Measurements from ENCODE around the gene TMEM260.

TMEM260 gene

DNA sequence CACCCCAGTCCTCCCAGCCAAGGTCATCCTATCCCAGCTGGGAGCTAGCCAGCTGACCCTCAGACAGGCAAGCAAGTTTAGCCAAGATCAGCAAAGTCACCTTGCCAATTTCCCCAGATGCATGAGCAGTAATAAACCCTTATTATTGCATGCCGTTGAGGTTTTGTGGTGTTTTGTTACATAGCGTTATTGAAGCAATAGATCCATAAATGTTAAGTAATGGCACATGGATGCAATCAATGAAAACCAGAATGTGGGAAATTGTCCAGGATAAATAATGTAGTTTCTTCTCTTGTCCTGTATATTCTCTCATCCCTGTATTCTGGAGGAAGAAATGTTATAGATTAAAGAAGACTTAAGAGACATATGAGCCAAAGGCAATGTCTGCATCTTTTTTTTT, 18.0 kb upstream of the TMEM260 start:
- ATAC-seq, result no peak
- TF ChIP-seq ZFP3 (CRISPR knock-in tag; IDR thresholded peaks at IDR 0.05), result no peak

- no peak for TF ChIP-seq ISL1 (CRISPR knock-in tag; IDR thresholded peaks at IDR 0.05)
- no peak for TF ChIP-seq TOX (CRISPR knock-in tag; IDR thresholded peaks at IDR 0.05; ENCODE audit: borderline replicate concordance)
- TF ChIP-seq ESRRG (CRISPR knock-in tag; IDR thresholded peaks at IDR 0.05), result no peak
- no peak for TF ChIP-seq ZFP3 (CRISPR knock-in tag; IDR thresholded peaks at IDR 0.05)
- ATAC-seq, result no peak
These were observed 16.7 kb upstream of the TMEM260 start for GRCh38 chr14:56562883-56563282.

DNA sequence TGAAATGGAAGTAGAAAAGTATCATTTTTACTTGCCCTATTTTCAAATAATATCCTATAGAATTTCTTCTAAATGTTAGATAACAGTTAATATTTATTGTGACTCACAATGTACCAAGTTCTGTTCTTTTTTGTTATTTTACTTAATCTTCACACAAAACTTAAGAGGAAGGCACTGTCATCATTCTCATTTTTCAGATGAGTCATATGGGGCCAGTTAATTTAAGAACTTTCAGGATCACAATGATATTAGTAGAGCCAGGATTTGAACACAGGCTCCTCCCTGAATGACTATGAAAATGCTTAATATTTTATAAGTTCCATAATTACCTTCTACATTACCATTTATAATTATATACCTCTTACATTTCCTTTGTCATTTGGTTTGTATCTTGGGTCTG, 10.4 kb upstream of the TMEM260 start:
- no peak for TF ChIP-seq TCF4 (CRISPR knock-in tag; IDR thresholded peaks at IDR 0.05; ENCODE audit: borderline replicate concordance)
- no peak for TF ChIP-seq BACH2 (CRISPR knock-in tag; IDR thresholded peaks at IDR 0.05; ENCODE audit: borderline replicate concordance)
- TF ChIP-seq PATZ1 (CRISPR knock-in tag; IDR thresholded peaks at IDR 0.05; ENCODE audit: borderline replicate concordance), result no peak
- TF ChIP-seq ESRRG (CRISPR knock-in tag; IDR thresholded peaks at IDR 0.05), result no peak
- no peak for TF ChIP-seq ARNTL (CRISPR knock-in tag; IDR thresholded peaks at IDR 0.05; ENCODE audit: borderline replicate concordance, low read depth)
- TF ChIP-seq, protein P1, sequence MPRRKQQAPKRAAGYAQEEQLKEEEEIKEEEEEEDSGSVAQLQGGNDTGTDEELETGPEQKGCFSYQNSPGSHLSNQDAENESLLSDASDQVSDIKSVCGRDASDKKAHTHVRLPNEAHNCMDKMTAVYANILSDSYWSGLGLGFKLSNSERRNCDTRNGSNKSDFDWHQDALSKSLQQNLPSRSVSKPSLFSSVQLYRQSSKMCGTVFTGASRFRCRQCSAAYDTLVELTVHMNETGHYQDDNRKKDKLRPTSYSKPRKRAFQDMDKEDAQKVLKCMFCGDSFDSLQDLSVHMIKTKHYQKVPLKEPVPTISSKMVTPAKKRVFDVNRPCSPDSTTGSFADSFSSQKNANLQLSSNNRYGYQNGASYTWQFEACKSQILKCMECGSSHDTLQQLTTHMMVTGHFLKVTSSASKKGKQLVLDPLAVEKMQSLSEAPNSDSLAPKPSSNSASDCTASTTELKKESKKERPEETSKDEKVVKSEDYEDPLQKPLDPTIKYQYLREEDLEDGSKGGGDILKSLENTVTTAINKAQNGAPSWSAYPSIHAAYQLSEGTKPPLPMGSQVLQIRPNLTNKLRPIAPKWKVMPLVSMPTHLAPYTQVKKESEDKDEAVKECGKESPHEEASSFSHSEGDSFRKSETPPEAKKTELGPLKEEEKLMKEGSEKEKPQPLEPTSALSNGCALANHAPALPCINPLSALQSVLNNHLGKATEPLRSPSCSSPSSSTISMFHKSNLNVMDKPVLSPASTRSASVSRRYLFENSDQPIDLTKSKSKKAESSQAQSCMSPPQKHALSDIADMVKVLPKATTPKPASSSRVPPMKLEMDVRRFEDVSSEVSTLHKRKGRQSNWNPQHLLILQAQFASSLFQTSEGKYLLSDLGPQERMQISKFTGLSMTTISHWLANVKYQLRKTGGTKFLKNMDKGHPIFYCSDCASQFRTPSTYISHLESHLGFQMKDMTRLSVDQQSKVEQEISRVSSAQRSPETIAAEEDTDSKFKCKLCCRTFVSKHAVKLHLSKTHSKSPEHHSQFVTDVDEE (CRISPR knock-in tag; IDR thresholded peaks at IDR 0.05), result no peak
- TF ChIP-seq OSR1 (CRISPR knock-in tag; IDR thresholded peaks at IDR 0.05), result no peak
- TF ChIP-seq SNAI2 (CRISPR knock-in tag; IDR thresholded peaks at IDR 0.05), result no peak
- TF ChIP-seq ZNF8 (CRISPR knock-in tag; IDR thresholded peaks at IDR 0.05), result no peak
- TF ChIP-seq ZFP30 (CRISPR knock-in tag; IDR thresholded peaks at IDR 0.05), result no peak
- TF ChIP-seq CSDC2 (CRISPR knock-in tag; IDR thresholded peaks at IDR 0.05), result no peak
- TF ChIP-seq ZNF70 (CRISPR knock-in tag; IDR thresholded peaks at IDR 0.05), result no peak
- no peak for TF ChIP-seq GLIS3 (CRISPR knock-in tag; IDR thresholded peaks at IDR 0.05)
- ATAC-seq, result no peak

- ATAC-seq, result no peak
- TF ChIP-seq SNAI2 (CRISPR knock-in tag; IDR thresholded peaks at IDR 0.05) (no peak), ZFP30 (CRISPR knock-in tag; IDR thresholded peaks at IDR 0.05) (no peak), ARNTL (CRISPR knock-in tag; IDR thresholded peaks at IDR 0.05; ENCODE audit: borderline replicate concordance, low read depth) (no peak), ZNF70 (CRISPR knock-in tag; IDR thresholded peaks at IDR 0.05) (no peak), CSDC2 (CRISPR knock-in tag; IDR thresholded peaks at IDR 0.05) (no peak), TCF4 (CRISPR knock-in tag; IDR thresholded peaks at IDR 0.05; ENCODE audit: borderline replicate concordance) (no peak), PATZ1 (CRISPR knock-in tag; IDR thresholded peaks at IDR 0.05; ENCODE audit: borderline replicate concordance) (no peak), BACH2 (CRISPR knock-in tag; IDR thresholded peaks at IDR 0.05; ENCODE audit: borderline replicate concordance) (no peak), GLIS3 (CRISPR knock-in tag; IDR thresholded peaks at IDR 0.05) (no peak), ISL1 (CRISPR knock-in tag; IDR thresholded peaks at IDR 0.05) (no peak), CREB5 (CRISPR knock-in tag; IDR thresholded peaks at IDR 0.05; ENCODE audit: low read depth) (no peak), ZC3H10 (CRISPR knock-in tag; IDR thresholded peaks at IDR 0.05) (no peak), OSR1 (CRISPR knock-in tag; IDR thresholded peaks at IDR 0.05) (no peak), RARB (CRISPR knock-in tag; IDR thresholded peaks at IDR 0.05) (no peak), ZNF8 (CRISPR knock-in tag; IDR thresholded peaks at IDR 0.05) (no peak), POU6F1 (CRISPR knock-in tag; IDR thresholded peaks at IDR 0.05; ENCODE audit: borderline replicate concordance, low read depth) (no peak), PPARA (CRISPR knock-in tag; IDR thresholded peaks at IDR 0.05; ENCODE audit: borderline replicate concordance) (no peak), ESRRG (CRISPR knock-in tag; IDR thresholded peaks at IDR 0.05) (no peak), TOX (CRISPR knock-in tag; IDR thresholded peaks at IDR 0.05; ENCODE audit: borderline replicate concordance) (no peak)
- TF ChIP-seq, protein P2, sequence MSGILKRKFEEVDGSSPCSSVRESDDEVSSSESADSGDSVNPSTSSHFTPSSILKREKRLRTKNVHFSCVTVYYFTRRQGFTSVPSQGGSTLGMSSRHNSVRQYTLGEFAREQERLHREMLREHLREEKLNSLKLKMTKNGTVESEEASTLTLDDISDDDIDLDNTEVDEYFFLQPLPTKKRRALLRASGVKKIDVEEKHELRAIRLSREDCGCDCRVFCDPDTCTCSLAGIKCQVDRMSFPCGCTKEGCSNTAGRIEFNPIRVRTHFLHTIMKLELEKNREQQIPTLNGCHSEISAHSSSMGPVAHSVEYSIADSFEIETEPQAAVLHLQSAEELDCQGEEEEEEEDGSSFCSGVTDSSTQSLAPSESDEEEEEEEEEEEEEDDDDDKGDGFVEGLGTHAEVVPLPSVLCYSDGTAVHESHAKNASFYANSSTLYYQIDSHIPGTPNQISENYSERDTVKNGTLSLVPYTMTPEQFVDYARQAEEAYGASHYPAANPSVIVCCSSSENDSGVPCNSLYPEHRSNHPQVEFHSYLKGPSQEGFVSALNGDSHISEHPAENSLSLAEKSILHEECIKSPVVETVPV (CRISPR knock-in tag; IDR thresholded peaks at IDR 0.05), result no peak
These were observed 9.3 kb upstream of the TMEM260 start for GRCh38 chr14:56570295-56570694.

All from SK-N-SH treated with all-trans-retinoic acid at 6 μM for 48 hours (cell line).